CD4-positive, alpha-beta T cell treated with Interleukin-1 beta for 1 hour (primary cell): ENCODE data around the gene DAAM1.

ENCODE experiments used
- DNase-seq, 2 donors: peaks; one replicate each; pipeline ENCODE4 v3.0.0-alpha.2; 2020 to 2022

The DAAM1 gene

DNA sequence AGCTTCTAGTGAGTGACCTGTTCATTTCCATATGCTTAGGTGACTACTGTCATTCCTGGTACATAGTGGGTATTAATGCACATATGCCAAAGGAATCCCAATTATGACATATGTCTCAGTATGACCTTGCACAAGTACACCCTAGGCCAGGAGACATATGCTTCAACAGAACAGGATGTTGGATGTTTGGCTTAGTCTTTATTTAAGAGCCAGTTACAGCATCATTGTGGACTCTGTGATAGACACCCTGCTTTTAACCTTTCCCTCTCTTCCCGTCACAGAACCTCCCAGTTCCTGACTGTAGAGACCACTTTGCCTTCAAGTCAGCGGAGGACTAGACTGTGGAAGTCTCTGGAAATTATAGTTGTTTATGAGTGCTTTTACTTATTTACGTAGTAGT is 72.9 kb downstream of the DAAM1 start:
- no peak for DNase-seq

DNA sequence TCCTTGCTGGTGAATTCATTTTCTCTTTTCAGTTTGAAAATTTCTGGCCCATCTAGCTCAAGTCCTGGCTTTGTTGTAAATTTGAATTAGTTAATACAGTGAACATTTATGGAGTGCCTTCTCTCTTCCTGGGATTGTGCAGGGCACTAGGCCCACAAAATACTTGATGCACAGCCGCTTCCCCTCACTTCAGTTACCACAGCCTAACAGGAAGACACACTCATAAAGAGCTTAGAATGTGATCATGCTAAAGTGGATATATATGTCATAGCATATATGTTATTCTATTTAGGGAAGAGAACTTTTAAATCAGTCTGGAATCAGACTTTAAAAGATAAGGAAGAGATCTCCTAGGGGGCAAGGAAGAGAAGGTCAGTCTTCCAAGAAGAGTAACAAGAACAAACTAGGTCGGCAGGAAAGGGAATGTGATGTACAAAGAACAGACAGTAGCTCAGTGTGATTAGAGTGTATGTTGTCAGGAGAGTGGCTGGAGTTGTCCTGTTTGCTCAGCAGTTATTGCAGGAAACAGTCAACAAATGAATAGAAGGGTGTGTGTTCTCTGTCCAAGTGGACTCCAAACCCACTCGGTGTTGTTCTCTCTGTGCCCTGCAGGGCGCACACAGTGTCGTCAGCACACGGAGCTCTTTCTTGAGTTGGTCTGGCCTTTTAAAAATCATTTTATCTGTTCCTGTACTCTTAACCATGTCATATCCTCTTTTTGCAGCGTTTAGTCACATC is 74.4 kb downstream of the DAAM1 start:
- no peak for DNase-seq

DNA sequence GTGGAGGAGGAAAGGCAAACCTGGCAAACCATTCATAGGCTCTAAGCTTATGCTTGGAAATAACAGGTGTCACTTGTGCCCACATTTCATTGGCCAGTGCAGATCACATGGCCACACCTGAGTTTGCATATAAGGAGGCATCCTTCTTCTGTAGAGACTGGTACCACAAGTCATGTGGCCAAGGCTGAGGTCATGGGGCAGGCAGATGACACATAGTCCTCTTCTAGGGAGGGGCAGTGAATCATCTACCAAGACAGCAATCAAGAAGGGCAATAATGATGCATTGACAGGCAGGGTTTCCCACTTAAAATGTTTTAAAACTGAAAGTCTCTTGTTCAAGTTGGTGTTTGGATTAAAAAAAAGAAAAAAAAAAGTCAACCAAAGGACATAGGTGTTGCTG is 77.3 kb downstream of the DAAM1 start:
- DNase-seq: no peak

DNA sequence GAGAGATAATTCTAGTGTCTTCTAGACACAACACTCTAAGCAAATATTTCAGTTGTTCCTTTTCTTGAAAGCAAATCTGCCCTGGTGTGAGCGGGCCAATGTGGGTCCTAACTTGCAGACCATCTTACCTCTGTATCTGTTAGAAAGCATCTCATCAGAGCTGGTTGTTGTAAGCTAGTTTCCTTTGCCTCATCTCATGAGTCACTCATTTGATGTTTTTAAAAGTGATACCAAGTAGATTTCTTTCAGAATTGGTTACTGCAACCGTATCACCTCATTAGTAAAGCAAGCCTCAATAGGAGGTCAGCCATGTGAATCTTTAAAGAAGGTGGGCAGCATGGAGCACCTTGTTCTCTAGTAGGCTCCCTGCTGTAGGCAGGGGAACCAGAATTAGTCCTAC is 78.6 kb downstream of the DAAM1 start:
- DNase-seq: no peak

DNA sequence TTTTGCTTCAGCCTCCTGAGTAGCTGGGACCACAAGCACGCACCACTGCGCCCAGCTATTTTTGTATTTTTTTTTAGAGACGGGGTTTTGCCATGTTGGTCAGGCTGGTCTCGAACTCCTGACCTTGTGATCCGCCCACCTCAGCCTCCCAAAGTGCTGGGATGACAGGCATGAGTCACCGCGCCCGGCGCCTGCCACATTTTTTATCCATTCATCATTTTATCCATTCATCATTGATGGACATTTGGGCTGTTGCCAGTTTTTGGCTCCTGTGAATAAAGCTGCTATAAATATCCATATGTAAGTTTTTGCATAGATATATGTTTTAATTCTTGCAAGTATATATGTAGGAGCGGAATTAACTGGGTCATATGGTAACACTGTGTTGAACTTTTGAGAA is 79.5 kb downstream of the DAAM1 start:
- no peak for DNase-seq

DNA sequence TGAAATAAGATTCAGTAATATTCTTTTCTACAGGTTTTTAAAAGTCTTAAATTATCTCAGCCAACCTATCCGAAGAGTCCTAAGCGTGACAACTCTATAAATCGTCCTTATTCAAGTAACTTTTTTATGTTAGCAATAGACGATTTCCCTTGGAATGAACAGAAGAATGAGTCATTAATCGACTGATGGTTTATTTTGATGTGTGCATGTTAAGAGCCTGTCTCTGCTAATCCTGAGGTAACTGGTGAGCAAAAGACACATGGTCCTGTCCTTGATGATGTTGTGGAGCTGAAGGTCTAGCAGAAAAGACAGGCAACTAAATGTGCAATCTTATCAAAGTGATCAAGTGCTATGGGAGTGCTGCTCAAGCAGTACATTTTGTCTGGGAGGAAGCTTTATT is 80.4 kb downstream of the DAAM1 start:
- no peak for DNase-seq

DNA sequence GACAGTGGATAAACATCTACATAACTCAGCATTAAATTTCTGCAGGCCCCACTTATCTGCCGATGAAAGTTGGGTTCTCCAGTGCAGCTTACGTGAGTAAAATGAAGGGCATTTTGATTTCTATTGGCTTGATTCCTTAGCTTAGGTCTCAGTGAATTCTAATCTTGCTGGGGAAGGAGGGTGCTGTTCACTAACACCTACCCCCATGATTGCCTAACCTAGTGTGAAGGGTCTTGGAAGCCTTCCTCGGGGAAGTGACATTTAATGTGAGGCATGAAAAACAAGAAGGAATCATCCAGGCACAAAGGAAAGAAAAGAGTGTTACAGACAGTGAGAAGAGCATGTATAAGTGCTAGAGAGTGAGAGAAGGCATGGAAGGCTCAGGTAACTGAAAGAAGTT is 81.0 kb downstream of the DAAM1 start:
- no peak for DNase-seq

DNA sequence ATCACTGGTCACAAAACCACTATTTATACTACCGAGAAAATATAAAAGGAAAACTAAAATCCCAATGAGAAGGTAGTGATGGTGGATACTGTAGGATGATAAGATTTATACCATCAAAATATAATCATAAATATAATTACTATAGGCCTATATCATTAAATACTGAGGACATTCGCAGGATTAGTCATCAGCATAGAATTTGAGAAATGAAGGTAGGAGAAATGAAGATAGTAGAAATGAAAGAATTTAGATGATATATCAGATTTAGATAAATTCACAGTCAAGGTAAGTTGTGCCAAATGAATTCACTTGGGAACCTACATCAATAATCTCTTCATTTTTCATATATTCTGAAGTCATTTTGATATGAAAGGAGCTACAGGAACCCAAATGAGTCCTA is 82.8 kb downstream of the DAAM1 start:
- no peak for DNase-seq

DNA sequence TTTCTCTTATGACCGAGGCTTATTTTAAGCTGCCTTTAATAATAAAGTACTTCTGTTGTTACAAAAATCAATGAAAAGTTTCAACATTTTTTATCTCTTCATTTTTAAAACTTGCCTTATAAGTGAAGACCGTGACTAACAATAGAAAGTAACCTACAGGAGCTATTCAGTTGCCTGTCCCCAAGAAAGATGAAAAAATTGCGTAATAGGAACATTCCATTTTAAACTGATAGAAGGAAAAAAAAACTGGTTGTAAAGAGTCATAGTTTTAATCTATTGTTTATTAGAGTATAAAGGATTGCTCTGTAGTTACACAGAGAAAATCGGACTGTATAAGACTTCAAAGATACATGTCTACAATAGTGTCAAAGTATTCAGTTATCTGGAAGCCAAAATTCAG is 83.3 kb downstream of the DAAM1 start:
- DNase-seq: no peak

DNA sequence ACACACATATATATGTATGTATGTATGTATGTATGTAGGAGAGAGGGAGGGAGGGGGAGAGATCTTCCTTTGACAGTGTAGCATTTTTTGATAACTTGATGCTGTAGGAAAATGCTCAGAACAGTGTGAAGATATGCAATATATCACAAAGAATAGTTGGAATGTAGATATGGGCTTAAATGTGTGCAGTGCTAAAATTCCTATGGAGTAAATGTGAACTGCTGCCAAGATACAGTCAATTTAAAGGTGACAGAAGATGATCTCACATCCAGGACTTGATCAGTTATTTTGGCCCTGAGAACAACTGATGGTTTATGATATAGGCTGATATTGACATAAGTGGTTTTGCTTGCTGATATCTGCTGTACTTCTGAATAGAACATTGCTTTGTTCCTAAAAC is 84.2 kb downstream of the DAAM1 start:
- no peak for DNase-seq

DNA sequence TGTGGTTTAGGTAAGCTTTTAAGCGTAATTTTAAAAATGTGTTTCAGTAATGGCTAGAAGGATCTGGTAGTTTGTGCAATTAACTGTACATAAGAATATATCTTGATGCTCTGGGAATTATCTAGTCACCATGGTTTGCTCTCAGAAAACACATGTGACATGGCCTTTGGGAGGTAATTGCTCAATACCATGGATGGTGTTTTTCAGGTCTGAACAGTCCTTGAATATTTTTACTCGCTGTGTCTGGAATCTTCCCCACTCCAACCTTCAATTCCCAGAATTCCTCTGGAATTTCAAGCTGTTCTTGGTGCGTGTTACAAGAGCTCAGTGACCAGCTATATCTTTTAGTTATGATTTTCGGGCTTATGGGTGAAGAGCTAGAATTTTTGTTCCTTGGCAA is 85.3 kb downstream of the DAAM1 start:
- no peak for DNase-seq

DNA sequence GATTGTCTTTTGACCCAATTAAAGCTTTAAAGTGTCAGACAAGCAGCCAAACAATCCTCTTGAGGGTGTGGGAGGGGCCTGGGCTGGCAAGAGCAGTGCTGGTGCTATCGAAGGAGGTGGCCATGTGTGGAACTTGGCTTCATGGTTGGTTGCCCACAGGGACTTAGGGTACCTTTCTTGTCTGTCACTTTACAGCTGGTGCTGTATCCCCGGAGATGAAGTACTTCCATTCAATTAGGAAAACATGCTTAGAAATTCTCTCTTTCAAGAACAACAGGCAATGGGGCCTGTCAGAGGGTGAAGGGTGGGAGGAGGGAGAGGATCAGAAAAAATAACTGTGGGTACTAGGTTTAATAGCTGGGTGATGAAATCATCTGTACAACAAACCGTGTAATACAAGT is 86.5 kb downstream of the DAAM1 start:
- peak; percentile 2 to 6 for DNase-seq

DNA sequence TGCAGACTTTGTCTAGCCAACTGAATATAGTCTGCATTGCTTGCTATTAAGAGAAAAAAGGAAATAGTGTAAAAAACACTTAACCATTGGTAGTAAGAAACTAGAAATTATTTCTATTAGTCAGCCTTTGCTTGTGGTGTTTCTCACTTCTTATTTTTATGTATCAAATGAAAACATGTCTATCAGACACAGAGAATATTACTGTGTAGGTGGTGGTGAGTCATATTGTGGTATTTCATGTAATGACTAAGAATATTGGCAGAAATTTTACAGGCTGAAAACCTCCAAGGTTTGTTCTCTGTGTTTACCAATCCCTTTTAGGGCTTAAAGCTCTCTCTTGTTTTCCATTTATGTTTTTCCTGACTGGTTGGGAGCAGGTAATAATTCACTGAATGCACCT is 87.2 kb downstream of the DAAM1 start:
- no peak for DNase-seq

DNA sequence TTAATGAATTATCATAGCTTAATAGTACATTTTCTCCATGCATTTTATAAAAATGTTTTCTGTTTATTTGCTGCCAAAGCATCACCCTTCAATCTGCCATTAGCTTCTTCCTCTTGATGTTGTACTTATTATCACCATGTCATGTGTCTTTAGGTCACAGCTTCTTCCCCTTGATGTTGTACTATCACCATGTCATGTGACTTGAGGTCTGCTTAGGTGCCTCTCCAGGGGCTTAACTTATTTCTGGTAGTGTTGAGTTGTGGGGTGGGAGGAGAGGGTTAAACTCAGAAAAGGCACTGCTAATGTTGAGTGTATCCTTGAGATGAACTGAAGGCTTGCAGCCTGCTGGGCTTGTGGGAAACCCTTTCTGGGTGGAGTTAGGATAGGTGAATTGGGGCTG is 87.8 kb downstream of the DAAM1 start:
- DNase-seq: no peak

DNA sequence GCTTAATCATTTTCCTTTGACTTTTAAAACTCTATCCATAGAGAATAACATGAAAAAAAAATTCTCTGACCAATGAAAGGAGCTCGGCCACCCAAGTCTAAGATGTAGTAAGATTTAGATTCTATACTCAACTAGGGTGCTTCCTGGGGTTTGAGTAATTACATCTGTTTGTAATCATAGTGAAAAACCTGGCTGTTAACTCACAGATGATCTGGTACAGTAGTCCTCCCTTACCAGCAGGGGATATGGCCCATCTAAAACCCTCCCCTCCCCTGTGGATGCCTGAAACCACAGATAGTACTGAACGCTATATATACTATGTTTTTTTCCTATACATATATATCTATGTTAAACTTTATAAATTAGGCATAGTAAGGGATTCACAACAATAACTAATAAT is 89.2 kb downstream of the DAAM1 start:
- no peak for DNase-seq

DNA sequence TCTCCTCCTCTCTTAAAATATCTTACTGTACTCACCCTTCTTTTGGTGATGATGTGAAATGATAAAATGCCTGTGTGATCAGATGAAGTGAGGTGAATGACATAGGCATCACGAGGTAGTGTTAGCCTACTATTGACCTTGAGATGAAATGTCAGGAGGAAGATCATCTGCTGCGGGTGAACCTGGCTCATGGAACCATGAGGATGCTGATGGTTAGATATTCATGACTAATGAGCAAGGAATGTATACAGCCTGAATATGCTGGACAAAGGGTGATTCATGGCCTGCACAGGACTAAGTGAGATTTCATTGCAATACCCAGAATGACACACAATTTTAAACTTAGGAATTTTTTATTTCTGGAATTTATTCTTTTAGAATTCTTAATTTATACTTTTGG is 89.6 kb downstream of the DAAM1 start:
- DNase-seq: no peak

DNA sequence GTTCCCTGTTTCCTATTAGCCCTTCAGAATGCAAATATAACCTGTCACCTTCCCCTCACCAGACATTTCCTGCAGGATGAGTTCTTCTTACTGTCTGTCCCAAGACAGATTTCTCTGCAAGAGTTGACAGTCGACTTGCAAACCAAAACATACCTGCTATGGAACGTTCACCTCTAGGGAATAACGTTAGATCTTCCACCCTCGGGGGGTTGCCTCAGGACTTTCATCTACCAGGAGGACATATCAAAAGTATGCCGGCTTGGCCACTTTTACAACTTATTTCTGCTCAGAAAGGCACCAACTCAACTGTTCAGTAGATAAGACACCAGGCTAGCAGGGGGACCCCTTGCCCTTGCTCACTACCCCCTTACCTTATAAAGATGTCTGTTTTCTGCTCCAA is 92.5 kb downstream of the DAAM1 start:
- no peak for DNase-seq

DNA sequence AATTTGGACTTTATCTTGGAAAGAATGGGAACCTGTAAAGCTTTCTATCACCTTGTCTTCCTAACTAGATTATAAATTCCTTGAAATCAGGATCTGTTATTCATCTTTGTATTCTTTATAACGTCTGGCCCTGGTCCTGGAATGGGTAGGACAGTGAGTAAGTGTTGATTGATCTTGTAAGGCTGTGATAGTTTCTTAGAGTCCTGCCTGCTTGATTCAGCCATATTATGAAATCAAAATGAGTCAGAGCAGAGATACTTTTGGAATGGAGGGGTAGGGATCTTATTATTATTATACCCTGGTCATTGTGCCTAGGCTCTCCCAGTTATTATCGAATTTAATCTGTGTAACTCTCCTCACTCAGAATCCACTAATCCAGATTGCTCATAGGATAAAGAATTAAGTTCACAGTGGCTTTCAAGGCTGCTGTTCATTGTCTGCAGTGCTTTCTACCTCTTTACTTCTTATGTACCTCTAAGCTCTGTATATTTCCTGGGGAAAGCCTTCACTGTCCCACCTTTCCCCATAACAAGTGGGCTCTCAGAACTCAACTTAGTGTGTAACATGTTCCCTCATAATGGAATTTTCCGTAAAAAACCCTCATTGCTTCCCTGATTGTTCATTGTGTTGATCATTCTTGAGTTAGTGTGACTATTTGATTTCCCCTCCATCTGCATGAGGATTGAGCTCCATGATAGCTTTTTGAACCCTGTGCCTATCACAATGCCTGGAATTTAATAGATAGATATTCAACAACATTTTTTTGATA is 93.3 kb downstream of the DAAM1 start:
- no peak for DNase-seq

DNA sequence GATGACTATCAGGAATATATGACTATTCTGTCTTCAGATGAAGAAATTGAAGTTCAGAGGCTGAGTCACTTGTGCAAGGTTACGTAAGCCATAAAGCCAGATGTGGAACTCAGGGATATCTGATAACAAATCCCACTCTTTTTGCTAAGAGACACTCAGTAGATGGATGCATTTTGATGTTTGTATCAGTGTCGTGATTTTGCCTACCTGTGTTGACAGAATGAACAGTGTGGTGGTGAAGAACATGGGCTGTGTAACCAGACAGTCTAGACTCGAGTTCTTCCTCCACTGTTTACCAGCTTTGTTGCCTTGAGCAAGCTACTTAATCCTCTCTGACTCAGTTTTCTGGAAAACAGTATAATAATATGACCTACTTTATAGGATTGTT is 93.9 kb downstream of the DAAM1 start:
- no peak for DNase-seq

DNA sequence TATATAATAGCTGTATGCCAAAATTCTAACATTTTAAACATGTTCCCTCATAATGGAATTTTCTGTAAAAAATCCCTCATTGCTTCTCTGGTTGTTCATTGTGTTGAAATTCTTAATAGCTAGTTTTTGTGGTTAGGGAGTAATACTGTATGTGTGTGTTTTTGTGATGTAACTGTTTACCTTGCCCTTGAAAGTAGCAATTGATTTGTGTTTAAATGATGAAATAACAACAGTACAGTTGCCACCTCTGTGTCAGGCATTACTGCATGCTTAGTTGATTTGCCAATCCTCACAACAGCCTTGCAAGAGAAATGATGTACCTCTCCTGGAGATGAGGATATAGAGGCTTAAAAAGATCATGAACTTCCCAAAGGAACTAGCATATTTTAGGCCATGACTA is 94.9 kb downstream of the DAAM1 start:
- DNase-seq: no peak

DNA sequence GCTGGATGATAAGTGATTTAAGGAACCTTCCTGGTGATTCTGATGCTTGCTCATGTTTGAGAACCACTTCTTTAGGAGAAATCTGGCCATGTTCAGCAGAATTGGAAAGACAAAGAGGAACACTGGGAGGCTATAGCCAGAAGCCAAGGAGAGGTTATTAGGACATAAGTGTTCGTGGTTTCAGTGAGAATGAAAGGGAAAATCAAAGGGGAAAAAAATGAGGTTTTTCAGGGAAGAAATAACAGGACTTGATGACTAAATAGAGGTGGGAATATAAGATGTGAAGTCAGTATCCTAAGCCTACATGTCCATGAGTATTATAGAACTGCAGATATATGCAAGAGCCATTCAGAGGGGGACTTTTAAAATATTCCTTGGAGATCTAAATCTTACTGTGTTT is 95.6 kb downstream of the DAAM1 start:
- DNase-seq: no peak

DNA sequence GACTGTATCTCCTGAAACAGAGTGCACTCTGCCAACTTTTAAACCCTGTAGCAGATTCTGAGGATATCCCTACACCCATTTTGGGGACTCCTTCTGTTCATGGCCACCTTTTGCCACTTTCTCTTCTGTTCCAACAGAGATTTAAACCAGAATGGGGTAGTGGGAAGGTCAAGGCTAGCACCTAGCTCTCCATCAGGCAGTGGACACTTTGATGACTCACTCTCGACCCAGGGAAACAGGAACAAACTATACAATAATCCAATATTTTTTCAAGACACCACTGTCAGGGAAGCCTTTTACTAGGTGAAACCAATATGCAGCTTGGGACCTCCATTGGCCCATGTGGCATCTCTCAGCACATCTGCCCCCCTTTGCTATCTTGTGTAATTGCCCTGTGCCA is 103.6 kb downstream of the DAAM1 start:
- DNase-seq: no peak

DNA sequence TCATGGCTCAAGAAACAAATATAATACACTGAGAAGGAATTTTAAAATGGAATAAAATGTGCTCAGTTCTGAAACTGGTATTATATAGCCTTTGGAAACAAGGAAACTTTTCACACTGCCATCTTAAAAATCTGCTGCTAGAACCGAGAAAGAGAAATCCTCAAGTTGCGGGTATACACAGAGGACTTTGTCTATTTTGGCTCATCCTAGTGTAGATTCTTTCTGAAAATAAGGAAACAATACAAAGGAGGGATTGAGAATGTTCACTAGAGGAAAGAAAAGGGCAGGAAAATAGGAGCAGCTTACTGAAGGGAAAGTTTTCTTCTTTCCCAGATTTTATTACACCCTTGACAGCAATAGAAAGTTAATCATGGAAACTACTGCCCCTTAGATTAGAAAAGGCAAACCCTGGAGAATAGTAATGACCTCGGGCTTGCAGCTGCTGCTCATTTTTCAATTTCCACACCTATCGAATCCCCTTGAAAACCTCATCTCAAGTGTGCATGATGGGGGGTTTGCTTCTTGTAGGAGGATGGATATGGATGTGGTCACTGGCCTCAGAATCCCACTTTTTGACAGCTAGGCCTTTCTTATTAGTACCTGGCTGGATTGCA is 104.6 kb downstream of the DAAM1 start:
- DNase-seq: no peak

DNA sequence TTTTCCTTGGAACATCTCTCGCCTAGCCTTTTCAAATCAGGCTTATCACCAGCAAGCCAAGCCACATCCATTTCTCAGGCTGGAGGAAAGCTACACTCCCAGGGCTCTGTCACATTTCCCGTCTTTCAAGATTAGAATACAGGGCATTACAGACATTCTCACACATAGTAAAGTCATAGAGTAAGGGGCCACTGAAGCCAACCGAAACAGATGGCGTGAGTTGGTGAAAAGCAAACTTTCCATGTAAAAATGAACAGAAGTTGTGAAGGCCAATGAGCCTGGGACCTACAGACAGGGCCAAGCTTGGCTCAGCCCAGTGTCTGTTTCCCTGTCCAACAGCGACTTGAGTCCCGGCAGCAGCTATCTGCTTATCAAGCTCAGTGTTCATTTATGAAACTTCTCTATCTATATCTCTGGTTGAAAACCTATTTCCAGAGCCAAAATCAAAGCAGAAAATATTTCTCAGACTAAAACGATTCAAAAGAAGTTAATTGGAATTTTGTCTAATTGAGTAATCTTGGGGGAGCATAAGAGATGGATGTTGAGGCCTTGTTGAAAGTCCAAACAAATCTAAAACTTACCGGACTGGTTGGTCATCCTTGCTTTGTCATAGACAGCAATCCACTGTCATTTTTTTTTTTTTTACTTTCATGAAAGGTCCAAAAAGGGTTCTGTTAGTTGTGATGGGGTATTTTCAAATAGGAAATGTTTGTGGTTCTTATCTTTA is 105.6 kb downstream of the DAAM1 start:
- no peak for DNase-seq
